Measurements from ENCODE around the gene FOXR1.
"Not testable (repeated sequence)": the region's sequence is repeated elsewhere in the genome, so short reads cannot be mapped to it uniquely, and the experiment has no call there.

GRCh38 chr11:118984337-118984736 lies 12.8 kb downstream of the FOXR1 start:
- not testable (repeated sequence) for TF ChIP-seq POLR2A (IDR thresholded peaks at IDR 0.05; ENCODE audit: low read depth, low read length); TAF1 (IDR thresholded peaks at IDR 0.05; ENCODE audit: borderline replicate concordance, low read depth, low read length)

Measured in GM12892 (cell line).